Measurements from ENCODE around the gene MMP28.
A peak's percentile ranks its signal among the peaks of the same experiment; 100 is the strongest.

MMP28 gene

DNA sequence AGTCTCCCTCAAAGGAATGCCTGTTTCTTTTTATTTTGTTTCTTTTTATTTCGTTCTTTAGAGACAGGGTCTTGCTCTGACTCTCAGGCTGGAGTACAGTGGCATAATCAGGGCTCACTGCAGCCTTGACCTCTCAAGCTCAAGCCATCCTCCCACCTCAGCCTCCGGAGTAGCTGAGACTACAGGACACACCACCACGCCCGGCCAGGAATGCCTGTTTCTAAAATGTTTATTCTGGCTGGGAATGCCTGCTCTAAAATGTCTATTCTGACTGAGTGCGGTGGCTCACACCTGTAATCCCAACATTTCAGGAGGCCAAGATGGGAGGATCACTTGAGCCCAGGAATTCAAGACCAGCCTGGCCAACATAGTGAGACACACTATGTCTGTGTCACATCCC lies 2.5 kb upstream of the MMP28 start:
- DNase-seq: no peak

DNA sequence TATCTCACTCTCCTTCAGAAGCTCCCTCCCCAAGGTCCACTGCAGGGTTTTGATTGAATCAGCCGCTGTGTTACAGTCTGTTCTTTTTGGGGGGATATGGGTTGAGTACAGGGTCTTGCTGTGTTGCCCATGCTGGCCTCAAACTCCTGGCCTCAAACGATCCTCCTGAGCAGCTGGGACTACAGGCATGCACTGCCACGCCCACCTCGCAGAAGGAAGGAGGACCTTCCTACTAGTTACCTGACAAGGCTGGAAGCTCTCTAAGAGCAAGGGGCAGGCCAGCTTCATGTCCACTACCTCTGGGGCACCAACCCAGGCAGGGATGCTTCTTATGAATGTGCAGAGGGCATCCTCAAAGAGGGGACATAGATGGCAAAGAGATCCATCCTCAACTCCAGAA lies 1.9 kb upstream of the MMP28 start:
- no peak for DNase-seq

DNA sequence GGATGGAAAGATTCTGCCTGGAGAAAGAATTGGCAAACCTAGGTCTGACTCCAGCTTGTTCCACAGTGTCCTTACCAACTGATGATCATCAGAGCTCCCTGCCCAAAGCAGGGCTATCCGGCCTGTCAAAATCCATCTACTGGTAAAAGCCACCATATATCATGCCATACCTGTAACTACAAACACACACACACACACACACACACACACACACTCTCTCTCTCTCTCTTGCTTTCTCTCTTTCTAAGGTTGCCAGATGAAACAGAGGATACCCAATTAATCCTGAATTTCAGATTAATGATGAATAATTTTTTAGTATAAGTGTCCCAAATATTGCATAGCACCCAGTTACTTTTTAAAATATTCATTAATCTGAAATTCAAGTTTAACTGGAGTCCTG lies 1.5 kb upstream of the MMP28 start:
- no peak for DNase-seq

DNA sequence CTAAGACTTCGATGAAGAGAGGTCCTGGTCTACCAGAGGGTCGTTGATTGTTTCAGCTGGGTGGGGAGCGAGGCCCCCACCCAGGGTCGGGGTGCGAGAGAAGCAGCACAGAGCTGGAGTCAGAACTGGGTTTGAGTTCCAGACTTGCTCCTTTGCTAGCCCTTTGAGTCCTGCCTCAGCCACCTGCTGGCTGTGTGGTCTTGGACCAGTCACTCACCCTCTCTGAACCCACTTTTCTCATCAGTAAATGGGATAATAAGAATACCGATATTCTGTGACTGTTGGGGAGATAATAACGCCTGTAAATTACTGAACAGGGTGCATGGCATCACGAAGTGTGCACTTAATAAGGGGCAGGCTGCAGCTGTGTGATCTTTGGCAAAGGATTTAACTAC lies 427 bp upstream of the MMP28 start:
- no peak for DNase-seq

DNA sequence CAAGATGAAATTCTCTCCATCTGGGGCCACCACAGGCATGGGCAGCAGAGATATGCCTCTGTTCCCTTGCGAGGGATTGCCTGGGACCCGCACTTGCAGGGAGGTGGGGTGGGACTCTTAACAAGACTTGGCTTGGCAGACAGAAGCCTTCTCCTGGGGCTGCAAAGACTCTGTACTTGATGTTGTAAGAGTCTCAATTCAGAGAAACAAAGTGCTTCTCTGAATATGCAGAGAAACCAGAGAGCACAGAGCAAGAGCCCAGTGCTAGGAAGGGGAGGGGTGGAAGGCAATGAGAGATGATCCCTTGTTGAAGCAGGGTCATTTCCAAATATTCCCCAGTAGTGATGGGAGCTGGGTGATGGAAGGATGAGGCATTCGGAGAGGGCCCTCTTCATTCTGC lies 2.2 kb downstream of the MMP28 start:
- no peak for DNase-seq

DNA sequence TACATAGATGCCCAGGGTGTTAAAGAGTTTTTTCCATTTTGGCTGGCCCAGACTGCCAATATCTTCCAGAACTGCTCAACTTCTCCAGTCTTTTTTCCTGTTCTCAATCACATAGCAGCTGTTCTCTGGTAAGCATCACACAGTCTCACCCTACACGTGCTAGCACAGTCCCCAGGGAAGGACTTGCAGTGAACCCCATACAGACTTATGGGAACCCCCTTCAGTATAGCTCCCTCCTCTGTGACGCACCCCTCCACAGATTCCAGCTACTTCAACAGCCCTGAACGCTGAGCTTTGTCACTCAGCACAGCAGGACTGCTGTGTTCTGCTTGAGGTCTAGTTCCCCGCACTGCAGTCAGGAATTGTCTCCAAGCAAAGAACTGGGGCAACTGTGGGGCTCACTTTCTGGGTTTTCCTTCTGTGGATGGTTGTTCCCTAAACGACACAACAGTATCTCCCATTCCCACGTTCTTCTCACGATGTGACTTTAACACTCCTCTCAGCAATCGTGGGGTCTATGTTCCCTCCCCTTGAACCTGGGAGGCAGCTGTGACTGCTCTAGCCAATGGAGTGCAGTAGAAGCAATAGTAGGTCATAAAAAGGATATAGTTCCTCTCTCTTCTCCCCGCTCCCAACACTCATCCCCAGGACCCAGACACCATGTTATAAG lies 3.6 kb downstream of the MMP28 start:
- DNase-seq: no peak

DNA sequence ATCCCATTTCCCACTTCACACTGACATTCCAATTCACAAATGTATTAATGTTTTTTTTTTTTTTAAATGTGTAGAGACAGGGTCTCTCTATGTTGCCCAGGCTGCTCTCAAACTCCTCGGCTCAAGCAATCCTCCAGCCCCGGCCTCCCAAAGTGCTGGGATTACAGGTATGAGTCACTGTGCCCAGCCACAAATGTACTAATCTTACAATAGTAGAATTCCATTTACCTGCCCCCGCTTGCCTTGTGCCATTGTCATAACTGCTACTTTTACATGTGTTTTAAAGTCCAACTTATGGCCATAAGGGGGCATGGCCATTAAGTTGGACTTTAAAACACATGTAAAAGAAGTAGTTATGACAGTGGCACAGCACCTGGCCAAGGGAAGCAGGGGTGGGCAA lies 4.6 kb downstream of the MMP28 start:
- no peak for DNase-seq

DNA sequence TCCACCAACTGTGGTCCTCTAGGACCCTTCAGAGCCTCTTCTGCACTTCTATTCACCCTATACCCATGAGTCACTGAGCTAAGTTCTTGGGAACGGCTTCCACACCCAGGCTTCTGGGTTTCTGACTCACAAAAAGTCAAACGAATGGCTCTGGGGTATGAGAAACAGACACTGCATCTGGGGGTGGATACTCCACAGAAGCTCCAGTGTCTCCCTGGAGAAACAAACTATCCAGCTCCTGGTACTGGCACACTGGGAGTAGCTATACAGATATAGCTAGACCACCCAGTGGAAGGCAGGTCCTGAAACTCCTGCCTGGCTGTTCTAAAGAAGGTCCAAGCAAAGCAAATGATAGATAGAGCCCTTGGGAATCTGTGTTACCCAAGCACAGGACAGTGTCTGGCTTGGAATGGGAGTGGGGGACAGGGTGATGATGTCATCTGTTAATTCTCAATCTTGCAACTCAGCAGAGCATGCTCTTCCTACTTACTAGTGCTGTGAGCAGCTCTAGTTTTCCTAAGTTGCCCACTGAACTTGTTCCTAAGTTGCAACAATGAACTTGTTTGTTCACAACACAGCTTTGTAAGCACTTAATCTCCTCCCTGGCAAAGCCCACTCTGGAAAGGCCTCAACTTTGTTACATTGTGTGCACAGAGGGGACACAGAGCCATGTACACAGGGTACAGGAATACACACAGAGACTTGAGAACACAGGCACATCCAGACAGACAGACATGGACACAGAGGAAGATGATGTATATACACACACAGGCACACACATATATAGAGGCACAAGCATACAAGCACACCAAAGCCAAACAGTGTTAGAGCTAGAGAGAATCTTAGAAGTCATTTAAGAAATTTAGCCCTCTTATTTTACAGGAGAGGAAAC lies 6.7 kb downstream of the MMP28 start:
- no peak for DNase-seq

DNA sequence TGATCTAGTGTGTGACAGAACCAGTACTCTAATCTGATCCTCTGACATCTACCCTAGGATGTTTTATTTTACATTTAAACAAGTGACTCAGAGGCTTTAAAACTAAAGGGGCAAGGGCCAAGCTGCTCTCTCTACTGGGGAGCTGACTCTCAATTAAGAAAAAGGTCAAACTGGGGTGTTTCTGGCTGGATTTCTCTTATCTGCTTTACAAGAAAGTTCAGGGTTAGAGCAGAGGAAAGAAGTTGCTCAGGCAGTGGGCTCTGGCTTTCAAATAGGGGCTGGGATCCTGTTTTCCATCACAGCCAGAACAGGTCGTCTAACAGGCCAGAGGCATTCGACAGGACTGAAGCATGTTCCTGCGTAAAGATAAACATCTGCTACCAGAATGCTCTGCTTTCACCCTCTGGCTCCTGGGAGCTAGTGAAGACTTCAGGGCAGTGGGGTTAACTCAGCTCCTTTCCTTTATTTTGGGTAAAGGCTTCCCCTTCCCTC lies 8.5 kb downstream of the MMP28 start:
- DNase-seq: no peak

DNA sequence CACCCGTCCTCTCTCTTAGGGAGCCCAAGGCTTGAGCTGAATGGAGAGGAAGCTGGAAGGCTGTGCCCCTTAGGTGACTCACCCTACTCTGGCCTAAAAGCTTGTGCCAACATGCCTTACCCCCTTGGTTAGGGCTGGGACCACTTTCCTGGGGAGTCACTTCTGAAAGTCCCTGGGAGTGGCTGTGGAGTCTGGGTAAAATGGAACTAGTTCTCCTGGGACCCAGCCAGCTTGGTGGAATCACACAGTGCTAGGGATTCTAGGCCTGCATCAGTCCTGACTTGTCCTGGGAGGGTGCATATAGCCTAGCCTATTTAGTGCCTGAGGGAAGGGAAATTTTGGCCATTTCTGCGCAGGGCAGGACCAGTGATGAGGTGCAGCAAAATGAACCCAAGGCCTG lies 10.5 kb downstream of the MMP28 start:
- DNase-seq: no peak

DNA sequence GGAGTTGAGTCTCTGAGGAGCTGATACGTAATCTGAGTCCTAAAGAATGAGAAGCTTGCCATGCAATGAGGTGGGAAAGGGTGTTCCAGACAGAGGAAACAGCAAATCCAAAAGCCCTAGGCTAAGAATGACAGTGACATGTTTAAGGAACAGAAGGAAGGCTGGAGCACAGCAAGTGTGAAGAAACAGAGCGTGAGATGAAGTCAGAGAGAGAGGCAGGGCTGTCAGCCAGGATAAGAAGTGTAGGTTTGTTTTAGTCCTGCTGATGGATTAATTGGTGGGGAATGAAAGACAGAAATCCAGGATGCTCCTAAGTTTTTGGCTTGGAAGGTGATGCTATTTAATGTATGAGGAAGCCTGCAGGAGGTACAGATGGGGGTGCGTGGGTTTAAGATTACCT lies 14.5 kb downstream of the MMP28 start:
- DNase-seq: no peak

DNA sequence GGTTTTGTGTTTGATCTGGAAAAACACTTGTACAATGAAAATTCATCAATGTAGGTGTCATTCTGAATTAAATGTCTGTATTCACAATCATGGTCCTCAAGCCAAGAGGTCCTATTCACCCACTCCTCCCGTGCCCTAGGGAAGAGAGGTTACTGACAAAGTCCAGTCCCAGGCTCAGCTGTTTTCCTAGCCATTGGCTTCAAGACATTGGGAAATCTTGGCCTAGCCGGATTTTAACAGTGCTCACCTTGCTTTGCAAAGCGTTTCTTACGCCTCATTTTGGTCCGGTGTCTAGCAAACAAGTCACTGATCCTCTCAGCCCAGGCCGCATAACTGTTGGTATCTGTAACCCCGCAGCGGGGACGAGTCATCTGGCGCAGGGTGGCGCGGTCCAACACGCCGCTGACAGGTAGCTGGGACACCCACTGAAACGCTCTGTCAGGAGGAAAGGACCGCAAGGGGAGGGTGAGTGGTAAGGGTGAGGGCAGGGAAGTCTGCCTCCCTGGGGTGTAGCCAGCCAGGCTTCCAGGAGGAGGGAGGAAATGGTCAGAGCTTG lies 16.7 kb downstream of the MMP28 start:
- no peak for DNase-seq

DNA sequence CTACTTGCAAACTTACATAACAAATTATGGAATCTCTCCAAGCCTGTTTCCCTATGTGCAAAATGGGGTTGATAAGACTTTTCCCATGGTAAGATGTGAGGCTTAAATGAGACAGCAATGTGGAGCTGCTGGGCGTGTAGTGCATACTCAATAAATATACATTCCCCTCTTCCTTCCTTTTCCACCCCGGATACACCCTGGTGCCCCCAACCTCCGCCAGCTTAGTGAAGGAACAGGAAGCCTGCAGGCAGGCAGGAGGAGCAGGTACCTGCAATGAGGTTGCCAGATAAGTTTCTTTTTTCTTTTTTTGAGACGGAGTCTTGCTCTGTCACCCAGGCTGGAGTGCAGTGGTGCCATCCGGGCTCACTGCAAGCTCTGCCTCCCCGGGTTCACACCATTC lies 19.9 kb downstream of the MMP28 start:
- no peak for DNase-seq

DNA sequence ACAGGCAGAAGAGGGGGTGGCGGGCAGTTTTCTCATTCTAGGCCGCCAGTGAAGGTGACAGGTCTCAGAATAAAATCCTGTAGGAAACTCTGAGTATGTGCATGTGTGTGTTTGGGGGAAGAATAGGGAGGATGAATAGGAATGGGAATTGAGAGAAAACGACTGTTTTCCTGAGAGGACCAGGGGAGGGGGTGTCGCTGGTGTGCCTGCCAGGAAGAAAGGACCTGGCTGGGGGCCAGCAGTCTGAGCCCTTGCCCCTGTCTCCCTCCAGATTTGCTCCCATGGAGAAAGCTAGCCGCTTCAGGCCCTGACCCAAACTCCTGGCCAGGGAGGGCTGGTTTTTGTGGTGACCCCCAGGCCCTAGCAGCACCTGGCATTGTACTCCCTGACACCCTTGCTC lies 20.4 kb downstream of the MMP28 start:
- DNase-seq: no peak

DNA sequence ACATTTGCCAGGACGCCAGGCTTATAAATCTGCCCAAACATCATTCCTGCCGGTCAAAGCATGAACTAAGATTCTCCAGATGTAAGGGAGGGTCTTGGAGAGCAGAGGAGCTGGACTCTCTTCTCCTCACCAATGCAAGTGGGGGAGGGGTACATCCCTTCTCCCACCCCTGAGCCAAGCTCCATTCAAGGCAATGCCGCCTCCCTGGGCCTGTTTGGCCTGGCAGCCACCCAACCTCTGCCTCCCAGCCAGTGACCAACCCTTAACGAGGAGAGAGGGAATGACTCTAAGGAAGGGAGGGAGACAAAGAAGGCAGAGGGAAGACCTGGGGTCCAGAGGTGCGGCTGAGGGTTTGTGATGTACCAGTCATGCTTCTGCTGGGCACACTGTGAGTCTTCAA lies 20.9 kb downstream of the MMP28 start:
- DNase-seq: peak; percentile 32

DNA sequence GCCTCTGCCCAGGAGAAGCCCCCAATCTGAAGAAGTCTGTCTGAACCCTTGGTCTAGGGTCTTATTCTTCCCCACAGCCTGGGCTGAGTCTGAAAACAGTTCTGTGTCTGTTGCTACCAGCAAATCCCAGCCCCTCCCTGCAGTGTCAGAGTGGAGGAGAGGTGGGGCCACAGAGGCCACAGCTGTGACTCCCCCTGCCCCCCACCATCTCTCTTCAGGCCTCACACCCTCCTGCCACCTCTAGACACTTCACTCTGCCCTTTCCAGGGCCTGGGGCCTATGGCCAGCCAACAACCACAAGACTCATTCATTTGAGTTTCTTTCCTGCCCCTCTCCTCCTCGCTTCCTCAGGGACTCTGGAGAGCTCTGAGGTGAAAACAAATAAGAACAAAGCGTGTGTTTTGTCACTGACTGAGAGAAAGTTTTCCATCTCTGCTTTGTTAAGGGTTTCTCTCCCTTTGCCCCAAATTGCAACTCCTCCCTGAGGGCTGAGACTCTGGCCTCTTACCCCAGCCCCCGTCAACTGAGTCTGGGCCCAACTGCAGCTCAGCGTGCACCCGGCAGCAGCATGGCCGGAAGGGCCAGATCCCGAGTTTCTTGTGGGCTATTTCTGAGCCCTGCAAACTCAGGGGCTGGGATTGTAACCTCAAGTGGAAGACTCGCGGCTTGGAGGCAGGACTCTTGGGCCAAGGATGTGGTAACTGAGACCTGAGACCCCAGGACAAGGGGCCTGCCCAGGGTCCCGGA lies 21.6 kb downstream of the MMP28 start:
- DNase-seq: no peak

DNA sequence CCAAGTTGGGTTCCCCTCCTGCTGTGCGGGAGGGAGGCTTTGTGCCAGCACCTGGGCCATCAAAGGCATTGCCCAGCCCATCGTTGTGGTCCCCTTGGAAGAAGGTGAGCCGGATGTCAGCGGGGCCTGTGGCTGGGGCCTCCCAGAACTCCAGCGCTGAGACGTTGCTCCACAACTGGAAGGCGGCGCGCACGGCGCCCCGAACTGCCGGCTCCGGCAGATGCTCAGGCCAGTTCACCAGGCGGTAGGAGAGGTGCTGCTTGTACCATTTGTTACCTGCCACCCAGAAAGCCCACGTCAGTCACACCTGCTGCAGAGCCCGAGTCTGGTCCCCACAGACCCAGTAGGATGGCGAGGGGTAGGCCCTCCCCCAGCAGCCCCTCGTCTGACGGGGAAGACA lies 22.3 kb downstream of the MMP28 start:
- no peak for DNase-seq

DNA sequence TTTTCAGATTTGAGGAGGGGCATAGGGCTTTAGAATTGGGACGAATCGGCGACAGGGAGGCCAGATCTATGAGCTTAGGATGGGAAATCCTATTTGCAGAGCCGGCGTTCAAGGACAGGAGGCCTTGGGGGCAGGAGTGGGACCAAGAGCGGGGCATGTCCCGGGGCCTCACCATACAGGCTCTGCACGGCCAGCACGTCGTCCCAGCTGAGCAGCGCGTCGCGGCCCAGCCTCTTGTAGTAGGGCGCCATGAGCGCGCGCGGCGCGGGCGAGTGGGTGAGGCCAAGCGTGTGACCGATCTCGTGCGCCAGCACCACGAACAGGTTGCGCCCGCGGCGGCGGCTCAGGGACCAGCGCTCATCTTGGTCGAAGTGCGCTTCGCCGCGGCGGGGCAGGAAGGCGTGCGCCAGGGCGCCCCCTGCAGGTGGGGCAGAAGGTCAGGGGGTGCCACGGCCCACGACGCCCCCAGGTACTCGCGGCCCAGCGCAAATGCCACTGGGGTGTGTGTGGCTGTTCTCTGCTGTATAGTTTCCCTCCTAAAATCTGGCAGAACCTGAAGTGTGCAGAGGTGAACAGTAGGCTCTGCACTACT lies 25.4 kb downstream of the MMP28 start:
- DNase-seq: no peak

DNA sequence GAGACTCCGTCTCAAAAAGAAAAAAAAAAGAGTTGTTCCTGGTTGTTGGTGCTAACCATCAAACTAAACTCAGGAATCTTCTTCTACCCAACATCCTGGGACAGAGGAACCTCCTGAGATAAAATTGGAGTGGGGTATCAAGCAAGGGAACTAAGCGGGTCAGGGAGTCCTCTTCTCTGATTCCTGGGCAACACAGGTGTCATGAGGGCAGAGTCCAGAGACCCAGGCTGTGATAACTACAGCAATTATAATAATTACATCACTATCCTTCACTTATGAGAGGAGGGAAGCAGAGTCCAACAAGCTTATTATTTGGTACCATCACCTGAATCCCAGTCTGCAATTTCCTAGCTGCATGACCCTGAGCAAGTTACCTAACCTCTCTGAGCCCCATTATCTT lies 26.6 kb downstream of the MMP28 start:
- no peak for DNase-seq

DNA sequence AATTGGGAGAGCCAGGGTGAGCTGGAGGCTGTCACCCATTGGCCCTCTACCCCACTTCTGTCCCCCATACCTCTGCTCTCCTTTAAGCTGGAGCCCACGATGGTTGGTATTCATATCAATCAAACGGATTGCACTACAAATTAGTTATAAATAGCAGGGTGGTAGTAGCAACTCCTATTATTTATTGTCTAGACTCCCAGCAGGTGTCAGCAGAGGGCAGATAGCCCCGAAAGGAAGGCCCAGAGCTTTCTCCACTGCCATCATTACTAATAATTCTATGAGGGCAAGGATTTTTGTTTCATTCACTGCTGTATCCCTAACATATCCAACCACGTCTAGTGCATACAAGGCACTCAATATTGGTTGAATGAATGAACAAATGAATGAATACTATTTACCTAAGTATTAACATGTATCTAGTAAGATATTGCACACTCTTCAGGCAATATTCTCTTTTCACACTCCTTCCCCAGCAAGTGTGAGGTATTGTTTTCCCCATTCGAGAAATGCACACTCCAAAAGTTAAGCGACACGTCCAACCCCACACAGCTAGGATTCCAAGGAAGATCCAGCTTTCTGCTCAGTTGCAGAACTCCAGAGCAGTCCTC lies 28.4 kb downstream of the MMP28 start:
- peak; percentile 55 for DNase-seq

DNA sequence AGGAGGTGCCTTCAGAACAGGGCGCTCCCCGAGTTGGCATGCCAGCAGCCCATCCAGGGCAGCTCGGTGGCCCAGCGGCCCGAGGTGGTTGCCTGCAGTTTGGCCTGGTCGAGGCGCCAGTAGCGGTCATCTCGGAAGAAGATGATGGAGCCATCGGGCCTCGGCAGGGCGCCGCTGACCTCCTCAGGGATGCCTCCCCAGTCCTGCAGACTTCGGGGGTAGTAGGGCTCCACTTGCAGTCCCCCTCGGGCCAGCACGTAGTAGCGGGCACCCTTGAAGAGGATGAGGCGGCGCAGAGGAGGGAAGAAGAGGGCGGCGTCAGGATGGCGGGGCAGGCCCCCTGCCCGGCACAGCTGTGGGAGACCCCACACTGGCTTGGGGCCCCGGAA lies 29.0 kb downstream of the MMP28 start:
- no peak for DNase-seq

DNA sequence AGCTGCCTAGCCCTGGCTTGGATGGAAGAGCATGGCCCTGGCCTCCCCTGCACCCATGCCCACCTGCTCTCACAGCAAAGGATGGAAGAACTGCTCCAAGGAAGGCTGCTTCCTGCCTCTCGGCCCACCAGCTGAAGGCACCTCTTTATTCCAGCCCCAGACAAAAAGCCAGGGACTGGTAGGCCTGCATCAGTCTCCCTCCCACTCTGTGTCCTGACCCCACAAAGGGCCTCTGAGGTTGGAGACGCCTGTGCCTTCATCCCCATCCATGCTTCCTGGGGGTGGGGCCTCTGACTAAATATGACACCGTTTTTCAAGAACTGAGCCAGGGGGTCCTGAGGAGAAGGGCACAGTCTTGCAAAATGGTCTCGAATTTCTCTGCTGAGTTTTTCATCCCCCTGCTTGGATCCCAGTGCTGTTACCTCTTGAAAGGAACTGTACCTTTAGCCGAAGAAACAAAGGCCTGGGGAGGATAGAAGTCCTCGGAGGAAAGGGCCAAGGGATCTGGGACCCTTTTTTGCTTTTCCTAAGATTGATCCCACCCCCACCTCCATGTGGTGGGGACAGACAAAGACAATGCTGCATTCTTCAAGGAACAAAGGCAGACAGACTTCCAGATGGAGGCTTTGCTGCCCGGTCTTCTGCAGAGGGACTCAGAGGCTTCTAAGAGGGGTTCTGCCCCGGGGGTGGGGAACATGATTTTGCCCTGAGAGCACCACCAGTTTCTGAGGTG lies 29.5 kb downstream of the MMP28 start:
- DNase-seq: peak; percentile 54

Measured in eye (tissue), 1 donor.